Liver (tissue), 9 donors: ENCODE data around the gene CRAT. TPM values are rescaled to one million over a fixed set of nuclear protein-coding genes. Genes with fewer than 3 reads are reported as not detected.

ENCODE experiments used
- DNase-seq: peaks from one replicate; pipeline ENCODE4 v3.0.0-alpha.2; 2017; ENCODE audit warnings: low spot score
- H3K27ac ChIP-seq, 2 donors: one replicate each; pipeline ENCODE4 v1.7.0; 2013; ENCODE audit warnings: inconsistent platforms in 2 of 2, low read length in 2 of 2, control low read depth in 1 of 2, low read depth in 1 of 2, mild to moderate bottlenecking in 1 of 2
- H3K27me3 ChIP-seq, 4 donors: one replicate each; pipeline versions ENCODE4 v1.6.1 to v1.7.0; 2013; ENCODE audit warnings: low read length in 3 of 4, inconsistent platforms in 1 of 4, mild to moderate bottlenecking in 1 of 4, moderate library complexity in 1 of 4; ENCODE audit not compliant: control insufficient read depth in 4 of 4, insufficient read depth in 4 of 4
- H3K36me3 ChIP-seq, 4 donors: one replicate each; pipeline versions ENCODE4 v1.6.1 to v1.7.0; 2013; ENCODE audit warnings: low read length in 3 of 4, mild to moderate bottlenecking in 3 of 4, low read depth in 1 of 4, moderate library complexity in 1 of 4; ENCODE audit not compliant: control insufficient read depth in 4 of 4, insufficient read depth in 3 of 4
- H3K4me1 ChIP-seq, 4 donors: one replicate each; pipeline versions ENCODE4 v1.6.1 to v1.7.0; 2013; ENCODE audit warnings: low read length in 3 of 4, mild to moderate bottlenecking in 3 of 4, moderate library complexity in 1 of 4; ENCODE audit not compliant: control insufficient read depth in 4 of 4, insufficient read depth in 4 of 4
- H3K4me3 ChIP-seq, 3 donors: one replicate each; pipeline versions ENCODE4 v1.6.1 to v1.7.0; 2013; ENCODE audit warnings: low read length in 3 of 3, control low read depth in 1 of 3, low read depth in 1 of 3, mild to moderate bottlenecking in 1 of 3
- H3K9ac ChIP-seq, 2 donors: one replicate each; pipeline ENCODE4 v1.7.0; 2013; ENCODE audit warnings: low read length in 2 of 2, mild to moderate bottlenecking in 2 of 2, moderate library complexity in 2 of 2, control low read depth in 1 of 2, low read depth in 1 of 2
- H3K9me3 ChIP-seq, 4 donors: one replicate each; pipeline versions ENCODE4 v1.6.1 to v1.7.0; 2013; ENCODE audit warnings: low read length in 3 of 4; ENCODE audit not compliant: control insufficient read depth in 4 of 4
- ATF3 ChIP-seq: IDR thresholded peaks from 2 replicates; pipeline ENCODE4 v1.6.1; 2016; ENCODE audit warnings: antibody characterized with exemption
- EGR1 ChIP-seq, 2 donors: IDR thresholded peaks; 2 replicates each; pipeline ENCODE4 v1.6.1; 2016 to 2018; ENCODE audit warnings: antibody characterized with exemption in 2 of 2, low read depth in 2 of 2
- FOXA1 ChIP-seq: IDR thresholded peaks from 2 replicates; pipeline ENCODE4 v1.6.1; 2016; ENCODE audit warnings: antibody characterized with exemption
- FOXA2 ChIP-seq: IDR thresholded peaks from 2 replicates; pipeline ENCODE4 v1.6.1; 2016; ENCODE audit warnings: antibody characterized with exemption
- GABPA ChIP-seq, 2 donors: IDR thresholded peaks in 1 of 2; conservative IDR thresholded peaks in 1 of 2; 2 replicates each; pipeline ENCODE4 v1.6.1; 2016; ENCODE audit warnings: antibody characterized with exemption in 2 of 2, mild to moderate bottlenecking in 1 of 2, moderate library complexity in 1 of 2
- HNF4A ChIP-seq, 2 donors: conservative IDR thresholded peaks; 2 replicates each; pipeline ENCODE4 v1.6.1; 2016; ENCODE audit warnings: antibody characterized with exemption in 2 of 2, mild to moderate bottlenecking in 2 of 2
- HNF4G ChIP-seq: IDR thresholded peaks from 2 replicates; pipeline ENCODE4 v1.6.1; 2016; ENCODE audit warnings: antibody characterized with exemption
- JUND ChIP-seq, 2 donors: IDR thresholded peaks; 2 replicates each; pipeline ENCODE4 v1.6.1; 2016; ENCODE audit warnings: antibody characterized with exemption in 2 of 2
- MAX ChIP-seq: IDR thresholded peaks from 2 replicates; pipeline ENCODE4 v1.6.1; 2016; ENCODE audit warnings: antibody characterized with exemption
- NR2F2 ChIP-seq: IDR thresholded peaks from 2 replicates; pipeline ENCODE4 v1.6.1; 2016; ENCODE audit warnings: antibody characterized with exemption
- RAD21 ChIP-seq, 2 donors: IDR thresholded peaks; 2 replicates each; pipeline ENCODE4 v1.6.1; 2016; ENCODE audit warnings: antibody characterized with exemption in 2 of 2, mild to moderate bottlenecking in 2 of 2
- REST ChIP-seq: IDR thresholded peaks from 2 replicates; pipeline ENCODE4 v1.6.1; 2016; ENCODE audit warnings: antibody characterized with exemption, mild to moderate bottlenecking
- RXRA ChIP-seq, 2 donors: IDR thresholded peaks; 2 replicates each; pipeline ENCODE4 v1.6.1; 2017 to 2018; ENCODE audit warnings: antibody characterized with exemption in 2 of 2, mild to moderate bottlenecking in 1 of 2
- SP1 ChIP-seq: IDR thresholded peaks from 2 replicates; pipeline ENCODE4 v1.6.1; 2018; ENCODE audit warnings: antibody characterized with exemption, mild to moderate bottlenecking
- TAF1 ChIP-seq: conservative IDR thresholded peaks from 2 replicates; pipeline ENCODE4 v1.6.1; 2016; ENCODE audit warnings: antibody characterized with exemption, mild to moderate bottlenecking
- YY1 ChIP-seq: IDR thresholded peaks from 2 replicates; pipeline ENCODE4 v1.6.1; 2016; ENCODE audit warnings: antibody characterized with exemption, mild to moderate bottlenecking
- WGBS: extraction: QIAGEN DNeasy Blood & Tissue Kit; methylation state at CpG from one replicate; pipeline ENCODE4 v1.1.7; 2013; 5-methylcytosine and 5-hydroxymethylcytosine counted together
- polyA plus RNA-seq, 2 donors: library from polyadenylated mRNA; stranded (reverse) in 1 of 2; unstranded in 1 of 2; fragments of 200-250 nt in 1 of 2; fragments of >200 nt in 1 of 2; fragmentation: Nextera tagmentation in 1 of 2; extraction: Ambion mirVana in 1 of 2; gene quantifications; one replicate each; pipeline versions ENCODE4 v1.2.1 to v1.2.3, GENCODE V29; 2013 to 2015
- total RNA-seq, 2 donors: library from RNA; depleted of rRNA; stranded (reverse); fragments of >200 nt; gene quantifications; one replicate each; pipeline ENCODE4 v1.2.3, GENCODE V29; 2014
- TF ChIP-seq, protein P1 (sequence below): IDR thresholded peaks from 2 replicates; pipeline ENCODE4 v1.6.1; 2016; ENCODE audit warnings: antibody characterized with exemption
- TF ChIP-seq, protein P2 (sequence below): fragments of 150-350 bp; IDR thresholded peaks from 2 replicates; pipeline ENCODE4 v1.5.1; 2017; ENCODE audit warnings: improper control_type of control experiment, low read depth, low read length; ENCODE audit not compliant: missing input control
- donor health status: healthy.
- donor health status: healthy.
- donor health status: healthy.
- donor health status: healthy.
- donor health status: healthy.

The CRAT gene
- total and polyA plus RNA-seq, 4 donors = 33.8 to 121 (median 89.1) TPM

DNA sequence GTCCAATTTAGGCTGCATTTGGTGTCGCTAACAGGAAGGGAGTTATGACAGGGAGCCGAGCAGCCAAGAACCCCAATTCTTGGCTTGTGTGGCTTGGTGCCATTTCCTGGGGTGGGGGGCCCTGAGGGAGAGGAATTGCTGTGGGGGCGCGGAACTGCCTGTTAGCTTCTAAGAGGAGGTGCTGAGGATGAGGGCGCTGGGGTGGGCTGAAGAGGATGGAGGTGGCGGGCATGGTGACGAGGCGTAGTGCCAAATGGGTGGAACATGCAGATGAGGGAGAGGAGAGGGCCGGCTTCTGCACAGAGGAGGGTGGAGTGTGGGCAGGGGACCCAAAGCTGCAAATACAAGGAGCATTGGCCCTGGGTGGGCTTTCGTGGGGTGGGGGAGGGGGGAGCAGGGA lies 39.5 kb upstream of the CRAT start:
- no peak for DNase-seq
- 86% methylated on average over 10 of the region's 10 CpGs for WGBS
- Histone ChIP-seq H3K4me3 (no peak overlapping the region), H3K4me1 (peaks cover 0 to 7% (median 0%) of the 10 kb centered on the region in 4 donors), H3K9ac (no peak overlapping the region), H3K27me3 (no peaks in the 10 kb centered on the region), H3K27ac (no peak overlapping the region), H3K9me3 (no peaks in the 10 kb centered on the region), H3K36me3 (peaks cover 4 to 42% (median 8%) of the 10 kb centered on the region in 4 donors)
- no peak for TF ChIP-seq GABPA (IDR thresholded peaks at IDR 0.05 in 1 of 2, conservative IDR thresholded peaks at IDR 0.05 in 1 of 2)
- TF ChIP-seq RAD21 (IDR thresholded peaks at IDR 0.05) = no peak
- TF ChIP-seq RXRA (IDR thresholded peaks at IDR 0.05) = no peak
- TF ChIP-seq, protein P1, sequence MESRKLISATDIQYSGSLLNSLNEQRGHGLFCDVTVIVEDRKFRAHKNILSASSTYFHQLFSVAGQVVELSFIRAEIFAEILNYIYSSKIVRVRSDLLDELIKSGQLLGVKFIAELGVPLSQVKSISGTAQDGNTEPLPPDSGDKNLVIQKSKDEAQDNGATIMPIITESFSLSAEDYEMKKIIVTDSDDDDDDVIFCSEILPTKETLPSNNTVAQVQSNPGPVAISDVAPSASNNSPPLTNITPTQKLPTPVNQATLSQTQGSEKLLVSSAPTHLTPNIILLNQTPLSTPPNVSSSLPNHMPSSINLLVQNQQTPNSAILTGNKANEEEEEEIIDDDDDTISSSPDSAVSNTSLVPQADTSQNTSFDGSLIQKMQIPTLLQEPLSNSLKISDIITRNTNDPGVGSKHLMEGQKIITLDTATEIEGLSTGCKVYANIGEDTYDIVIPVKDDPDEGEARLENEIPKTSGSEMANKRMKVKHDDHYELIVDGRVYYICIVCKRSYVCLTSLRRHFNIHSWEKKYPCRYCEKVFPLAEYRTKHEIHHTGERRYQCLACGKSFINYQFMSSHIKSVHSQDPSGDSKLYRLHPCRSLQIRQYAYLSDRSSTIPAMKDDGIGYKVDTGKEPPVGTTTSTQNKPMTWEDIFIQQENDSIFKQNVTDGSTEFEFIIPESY = no peak
- no peak for TF ChIP-seq ATF3
- TF ChIP-seq TAF1 = no peak
- no peak for TF ChIP-seq JUND (IDR thresholded peaks at IDR 0.05)
- no peak for TF ChIP-seq REST
- no peak for TF ChIP-seq SP1
- no peak for TF ChIP-seq NR2F2
- TF ChIP-seq HNF4A (conservative IDR thresholded peaks at IDR 0.05) = no peak
- no peak for TF ChIP-seq YY1
- TF ChIP-seq FOXA1 = no peak
- no peak for TF ChIP-seq HNF4G
- no peak for TF ChIP-seq EGR1 (IDR thresholded peaks at IDR 0.05; ENCODE audit: low read depth in 2 of 2)
- TF ChIP-seq FOXA2 = no peak

DNA sequence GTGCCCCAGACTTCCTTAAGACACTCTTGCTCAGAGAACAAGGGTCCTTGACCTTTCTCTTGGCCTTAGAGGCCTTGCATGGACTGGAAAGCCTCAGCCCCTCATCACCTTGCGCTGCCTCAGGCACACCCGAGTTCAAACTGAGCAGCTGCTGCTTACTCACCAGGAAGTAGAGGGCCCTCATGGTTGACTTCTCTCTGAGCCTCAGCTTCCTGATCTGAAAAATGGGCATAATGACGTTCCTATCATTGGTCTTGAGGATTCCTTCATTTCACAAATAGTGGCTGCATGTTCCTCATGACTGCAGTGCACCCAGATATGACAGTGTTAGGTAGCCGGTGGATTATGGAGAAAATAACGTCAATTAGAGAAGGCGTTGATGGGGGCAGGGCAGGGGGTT lies 38.8 kb upstream of the CRAT start:
- Histone ChIP-seq H3K27ac (no peak overlapping the region), H3K36me3 (peaks cover 4 to 38% (median 8%) of the 10 kb centered on the region in 4 donors), H3K9me3 (no peaks in the 10 kb centered on the region), H3K27me3 (no peaks in the 10 kb centered on the region), H3K4me3 (no peak overlapping the region), H3K9ac (no peak overlapping the region), H3K4me1 (peaks cover 0 to 9% (median 0%) of the 10 kb centered on the region in 4 donors)
- WGBS = 86% methylated on average over 6 of the region's 6 CpGs
- no peak for DNase-seq
- TF ChIP-seq EGR1 (IDR thresholded peaks at IDR 0.05; ENCODE audit: low read depth in 2 of 2) (no peak), RXRA (IDR thresholded peaks at IDR 0.05) (no peak), NR2F2 (no peak), RAD21 (IDR thresholded peaks at IDR 0.05) (no peak), MAX (no peak), YY1 (no peak), HNF4A (conservative IDR thresholded peaks at IDR 0.05) (no peak), REST (no peak), FOXA1 (no peak), SP1 (no peak), GABPA (IDR thresholded peaks at IDR 0.05 in 1 of 2, conservative IDR thresholded peaks at IDR 0.05 in 1 of 2) (no peak), FOXA2 (no peak), JUND (IDR thresholded peaks at IDR 0.05) (no peak)
- TF ChIP-seq, protein P2, sequence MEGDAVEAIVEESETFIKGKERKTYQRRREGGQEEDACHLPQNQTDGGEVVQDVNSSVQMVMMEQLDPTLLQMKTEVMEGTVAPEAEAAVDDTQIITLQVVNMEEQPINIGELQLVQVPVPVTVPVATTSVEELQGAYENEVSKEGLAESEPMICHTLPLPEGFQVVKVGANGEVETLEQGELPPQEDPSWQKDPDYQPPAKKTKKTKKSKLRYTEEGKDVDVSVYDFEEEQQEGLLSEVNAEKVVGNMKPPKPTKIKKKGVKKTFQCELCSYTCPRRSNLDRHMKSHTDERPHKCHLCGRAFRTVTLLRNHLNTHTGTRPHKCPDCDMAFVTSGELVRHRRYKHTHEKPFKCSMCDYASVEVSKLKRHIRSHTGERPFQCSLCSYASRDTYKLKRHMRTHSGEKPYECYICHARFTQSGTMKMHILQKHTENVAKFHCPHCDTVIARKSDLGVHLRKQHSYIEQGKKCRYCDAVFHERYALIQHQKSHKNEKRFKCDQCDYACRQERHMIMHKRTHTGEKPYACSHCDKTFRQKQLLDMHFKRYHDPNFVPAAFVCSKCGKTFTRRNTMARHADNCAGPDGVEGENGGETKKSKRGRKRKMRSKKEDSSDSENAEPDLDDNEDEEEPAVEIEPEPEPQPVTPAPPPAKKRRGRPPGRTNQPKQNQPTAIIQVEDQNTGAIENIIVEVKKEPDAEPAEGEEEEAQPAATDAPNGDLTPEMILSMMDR = no peak
- TF ChIP-seq, protein P1 = no peak
